ENCODE measurements around the gene TERB1.
"Not testable (repeated sequence)": the region's sequence is repeated elsewhere in the genome, so short reads cannot be mapped to it uniquely, and the experiment has no call there.

TERB1 gene

GRCh38 chr16:66802159-66802558 is 775 bp upstream of the TERB1 start:
- DNase-seq (ENCODE audit: low read depth): no peak
- TF ChIP-seq CTCF (IDR thresholded peaks at IDR 0.05; ENCODE audit: insufficient read depth, low read depth, low read length, missing control alignments): no peak
- H3K4me3 ChIP-seq (ENCODE audit: low read length): no peak overlapping the region

- H3K4me3 ChIP-seq (ENCODE audit: low read length): no peak overlapping the region
- no peak for DNase-seq (ENCODE audit: low read depth)
- no peak for TF ChIP-seq CTCF (IDR thresholded peaks at IDR 0.05; ENCODE audit: insufficient read depth, low read depth, low read length, missing control alignments)
Observed at GRCh38 chr16:66800856-66801255, 528 bp downstream of the TERB1 start.

- TF ChIP-seq CTCF (IDR thresholded peaks at IDR 0.05; ENCODE audit: insufficient read depth, low read depth, low read length, missing control alignments): no peak
- peak; percentile 10 for DNase-seq (ENCODE audit: low read depth)
- H3K4me3 ChIP-seq (ENCODE audit: low read length): no peak overlapping the region
Observed at GRCh38 chr16:66798161-66798560, 3.2 kb downstream of the TERB1 start.

GRCh38 chr16:66793984-66794383 is 7.4 kb downstream of the TERB1 start:
- DNase-seq (ENCODE audit: low read depth); H3K4me3 ChIP-seq (ENCODE audit: low read length): not testable (repeated sequence)

- no peak overlapping the region for H3K4me3 ChIP-seq (ENCODE audit: low read length)
- TF ChIP-seq CTCF (IDR thresholded peaks at IDR 0.05; ENCODE audit: insufficient read depth, low read depth, low read length, missing control alignments): no peak
- no peak for DNase-seq (ENCODE audit: low read depth)
Observed at GRCh38 chr16:66790130-66790733, 11.2 kb downstream of the TERB1 start.

- no peak overlapping the region for H3K4me3 ChIP-seq (ENCODE audit: low read length)
- no peak for TF ChIP-seq CTCF (IDR thresholded peaks at IDR 0.05; ENCODE audit: insufficient read depth, low read depth, low read length, missing control alignments)
- DNase-seq (ENCODE audit: low read depth): no peak
Observed at GRCh38 chr16:66787427-66787826, 14.0 kb downstream of the TERB1 start.

GRCh38 chr16:66786551-66786950 is 14.8 kb downstream of the TERB1 start:
- TF ChIP-seq CTCF (IDR thresholded peaks at IDR 0.05; ENCODE audit: insufficient read depth, low read depth, low read length, missing control alignments): no peak

More at GRCh38 chr16:66786551-66786950, 14.8 kb downstream of the TERB1 start:
- H3K4me3 ChIP-seq (ENCODE audit: low read length): no peak overlapping the region
- no peak for DNase-seq (ENCODE audit: low read depth)

Data from epithelial cell of esophagus (primary cell).